Ishikawa (cell line): ENCODE data around the gene AAGAB.

Experiments
- CEBPB ChIP-seq: IDR thresholded peaks from 2 replicates; pipeline ENCODE4 v1.6.1; 2012
- CREB1 ChIP-seq: IDR thresholded peaks from 2 replicates; pipeline ENCODE4 v1.6.1; 2012; ENCODE audit warnings: low read depth
- EGR1 ChIP-seq: IDR thresholded peaks from 2 replicates; pipeline ENCODE4 v1.6.1; 2012
- EP300 ChIP-seq: IDR thresholded peaks from 2 replicates; pipeline ENCODE4 v1.6.1; 2012; ENCODE audit warnings: borderline replicate concordance
- FOXM1 ChIP-seq: IDR thresholded peaks from 2 replicates; pipeline ENCODE4 v1.6.1; 2012; ENCODE audit warnings: low read depth, borderline replicate concordance
- MAX ChIP-seq: IDR thresholded peaks from 2 replicates; pipeline ENCODE4 v1.6.1; 2012
- NFIC ChIP-seq: IDR thresholded peaks from 2 replicates; pipeline ENCODE4 v1.6.1; 2012
- RAD21 ChIP-seq: IDR thresholded peaks from 2 replicates; pipeline ENCODE4 v1.6.1; 2012; ENCODE audit warnings: low read depth
- REST ChIP-seq: IDR thresholded peaks from 2 replicates; pipeline ENCODE4 v1.6.1; 2012; ENCODE audit warnings: low read depth, mild to moderate bottlenecking
- TAF1 ChIP-seq: IDR thresholded peaks from 2 replicates; pipeline ENCODE4 v1.6.1; 2012; ENCODE audit warnings: low read depth, mild to moderate bottlenecking
- TCF12 ChIP-seq: IDR thresholded peaks from 2 replicates; pipeline ENCODE4 v1.6.1; 2012; ENCODE audit warnings: low read depth
- TEAD4 ChIP-seq: IDR thresholded peaks from 2 replicates; pipeline ENCODE4 v1.6.1; 2012
- USF1 ChIP-seq: IDR thresholded peaks from 2 replicates; pipeline ENCODE4 v1.6.1; 2012
- YY1 ChIP-seq: IDR thresholded peaks from 2 replicates; pipeline ENCODE4 v1.6.1; 2012; ENCODE audit warnings: low read depth
- ZBTB7A ChIP-seq: IDR thresholded peaks from 2 replicates; pipeline ENCODE4 v1.6.1; 2012; ENCODE audit warnings: low read depth

Gene AAGAB

GRCh38 chr15:67164401-67164791, 90.1 kb downstream of the AAGAB start:
- no peak for TF ChIP-seq RAD21

GRCh38 chr15:67163180-67163579, 91.3 kb downstream of the AAGAB start:
- TF ChIP-seq YY1, result no peak
- TF ChIP-seq EP300, result no peak
- no peak for TF ChIP-seq NFIC
- no peak for TF ChIP-seq RAD21
- TF ChIP-seq CREB1, result no peak

GRCh38 chr15:67161881-67162280, 92.6 kb downstream of the AAGAB start:
- TF ChIP-seq MAX (no peak), EGR1 (no peak), TCF12 (no peak), FOXM1 (no peak), USF1 (no peak), TEAD4 (no peak), REST (no peak), CEBPB (no peak)

GRCh38 chr15:67161412-67161811, 93.0 kb downstream of the AAGAB start:
- TF ChIP-seq YY1 (no peak), TAF1 (no peak), REST (no peak), USF1 (no peak), ZBTB7A (no peak)

- no peak for TF ChIP-seq TCF12
- TF ChIP-seq TEAD4, result no peak
- TF ChIP-seq ZBTB7A, result no peak
- TF ChIP-seq CREB1, result no peak
- no peak for TF ChIP-seq EP300
- no peak for TF ChIP-seq MAX
- no peak for TF ChIP-seq FOXM1
- TF ChIP-seq RAD21, result no peak
- no peak for TF ChIP-seq NFIC
- TF ChIP-seq EGR1, result no peak
- TF ChIP-seq YY1, result no peak
- TF ChIP-seq TAF1, result no peak
- no peak for TF ChIP-seq CEBPB
- TF ChIP-seq USF1, result no peak
- TF ChIP-seq REST, result no peak
Observed at GRCh38 chr15:67158367-67158766, 96.1 kb downstream of the AAGAB start.
